NCI-H146 (cell line): Measurements from ENCODE around the gene SLC17A9.

ENCODE experiments used
- DNase-seq: peaks from one replicate; lab custom pipeline; 2025; lab: John Stamatoyannopoulos, UW

The SLC17A9 gene

GRCh38 chr20:62984666-62985443, 32.3 kb downstream of the SLC17A9 start:
- DNase-seq: peak; percentile 69

GRCh38 chr20:62985444-62985778, 32.9 kb downstream of the SLC17A9 start:
- no peak for DNase-seq

- DNase-seq: no peak
These were observed 33.8 kb downstream of the SLC17A9 start for GRCh38 chr20:62986257-62986800.

GRCh38 chr20:62987114-62987513, 34.6 kb downstream of the SLC17A9 start:
- no peak for DNase-seq

- no peak for DNase-seq
These were observed 36.7 kb downstream of the SLC17A9 start for GRCh38 chr20:62989201-62989601.

- DNase-seq: no peak
These were observed 37.9 kb downstream of the SLC17A9 start for GRCh38 chr20:62990306-62990825.

- DNase-seq: no peak
These were observed 38.8 kb downstream of the SLC17A9 start for GRCh38 chr20:62991196-62991807.

- no peak for DNase-seq
These were observed 39.4 kb downstream of the SLC17A9 start for GRCh38 chr20:62991863-62992262.

GRCh38 chr20:62993856-62994494, 41.5 kb downstream of the SLC17A9 start:
- no peak for DNase-seq

- no peak for DNase-seq
These were observed 42.4 kb downstream of the SLC17A9 start for GRCh38 chr20:62994869-62995281.

- no peak for DNase-seq
These were observed 43.0 kb downstream of the SLC17A9 start for GRCh38 chr20:62995481-62995880.

GRCh38 chr20:62995898-62996595, 43.5 kb downstream of the SLC17A9 start:
- DNase-seq: no peak

GRCh38 chr20:62996596-62996982, 44.1 kb downstream of the SLC17A9 start:
- DNase-seq: no peak

- DNase-seq: no peak
These were observed 45.0 kb downstream of the SLC17A9 start for GRCh38 chr20:62997417-62998035.

GRCh38 chr20:62998449-62998848, 45.9 kb downstream of the SLC17A9 start:
- DNase-seq: no peak

GRCh38 chr20:62999580-62999979, 47.1 kb downstream of the SLC17A9 start:
- DNase-seq: no peak

GRCh38 chr20:63000036-63000435, 47.5 kb downstream of the SLC17A9 start:
- DNase-seq: no peak

GRCh38 chr20:63000958-63001357, 48.4 kb downstream of the SLC17A9 start:
- no peak for DNase-seq

GRCh38 chr20:63002511-63002910, 50.0 kb downstream of the SLC17A9 start:
- no peak for DNase-seq

- DNase-seq: no peak
These were observed 51.0 kb downstream of the SLC17A9 start for GRCh38 chr20:63003546-63003945.

- no peak for DNase-seq
These were observed 52.3 kb downstream of the SLC17A9 start for GRCh38 chr20:63004607-63005364.
